HepG2 (cell line): ENCODE measurements around the gene ZMYND10. TPM values are rescaled to one million over a fixed set of nuclear protein-coding genes. Genes with fewer than 3 reads are reported as not detected.

Experiments used
- ASH2L ChIP-seq: fragments of 300-600, 200-600 bp; sonication (generic); IDR thresholded peaks from 2 replicates; pipeline ENCODE4 v1.7.0; 2017; ENCODE audit warnings: low read depth, mild to moderate bottlenecking, moderate library complexity, mixed read lengths, low read length; ENCODE audit not compliant: insufficient read length
- CREM ChIP-seq, 2 experiments: sonication (generic) in 1 of 2; formaldehyde crosslinking in 1 of 2; IDR thresholded peaks; 2 replicates each; pipeline versions ENCODE4 v1.4.0 to v1.6.1; 2016 to 2020; ENCODE audit warnings: antibody characterized with exemption in 1 of 2, mild to moderate bottlenecking in 1 of 2, missing genetic modification reagents in 1 of 2
- GABPB1 ChIP-seq: IDR thresholded peaks from 2 replicates; pipeline ENCODE4 v1.6.1; 2016; ENCODE audit warnings: mild to moderate bottlenecking, missing genetic modification reagents, moderate library complexity, missing compliant biosample characterization
- KAT7 ChIP-seq: IDR thresholded peaks from 2 replicates; pipeline ENCODE4 v1.6.1; 2018; ENCODE audit warnings: borderline replicate concordance, missing compliant biosample characterization
- KLF6 ChIP-seq: IDR thresholded peaks from 2 replicates; pipeline ENCODE4 v1.8.0; 2016; ENCODE audit warnings: missing biosample characterization, missing genetic modification reagents
- MED8 ChIP-seq: sonication (generic); formaldehyde crosslinking; IDR thresholded peaks from 2 replicates; pipeline ENCODE4 v1.8.1; 2023; ENCODE audit warnings: mild to moderate bottlenecking, missing genetic modification reagents; ENCODE audit not compliant: insufficient replicate concordance
- NAIF1 ChIP-seq: sonication (generic); formaldehyde crosslinking; IDR thresholded peaks from 2 replicates; pipeline ENCODE4 v1.5.0; 2020; ENCODE audit warnings: mild to moderate bottlenecking, missing genetic modification reagents, borderline replicate concordance
- SNRNP70 ChIP-seq: fragments of 200-400 bp; formaldehyde crosslinking; IDR thresholded peaks from 2 replicates; pipeline ENCODE4 v1.6.1; 2017; ENCODE audit warnings: mild to moderate bottlenecking, low read depth, low read length, moderate library complexity
- XBP1 ChIP-seq: sonication (generic); formaldehyde crosslinking; IDR thresholded peaks from 2 replicates; pipeline ENCODE4 v1.5.0; 2020; ENCODE audit warnings: missing genetic modification reagents
- ZFP36 ChIP-seq: fragments of 150-350 bp; IDR thresholded peaks from 2 replicates; pipeline ENCODE4 v1.6.1; 2018; ENCODE audit warnings: borderline replicate concordance, low read length, low read depth; ENCODE audit not compliant: partially characterized antibody
- ZNF10 ChIP-seq: sonication (generic); formaldehyde crosslinking; IDR thresholded peaks from 2 replicates; pipeline ENCODE4 v1.4.0; 2020; ENCODE audit warnings: mild to moderate bottlenecking, low read depth, missing genetic modification reagents, borderline replicate concordance
- ZNF207 ChIP-seq: fragments of 450-650 bp; IDR thresholded peaks from 2 replicates; pipeline ENCODE4 v1.6.1; 2016; ENCODE audit warnings: antibody characterized with exemption, borderline replicate concordance
- ZNF225 ChIP-seq: sonication (generic); formaldehyde crosslinking; IDR thresholded peaks from 2 replicates; pipeline ENCODE4 v1.4.0; 2020; ENCODE audit warnings: mild to moderate bottlenecking, missing genetic modification reagents
- ZNF335 ChIP-seq: sonication (generic); formaldehyde crosslinking; IDR thresholded peaks from 2 replicates; pipeline ENCODE4 v1.4.0; 2020; ENCODE audit warnings: missing genetic modification reagents
- ZNF562 ChIP-seq: sonication (generic); formaldehyde crosslinking; IDR thresholded peaks from 2 replicates; pipeline ENCODE4 v1.8.0; 2022; ENCODE audit warnings: missing genetic modification reagents, borderline replicate concordance
- ZNF589 ChIP-seq: sonication (generic); formaldehyde crosslinking; conservative IDR thresholded peaks from 2 replicates; pipeline ENCODE4 v1.8.0; 2022; ENCODE audit warnings: mild to moderate bottlenecking, moderate library complexity, missing genetic modification reagents
- polyA plus RNA-seq, 8 experiments: library from polyadenylated mRNA; depleted of rRNA in 3 of 8; stranded (reverse) in 7 of 8; unstranded in 1 of 8; fragments of >200 nt; fragmentation: Illumina TruSeq in 4 of 8; extraction: Trizol in 4 of 8; gene quantifications; 2 replicates each; pipeline versions ENCODE4 v1.2.1 to v1.2.3, GENCODE V29; 2011 to 2016; ENCODE audit warnings: low read depth in 4 of 8, missing spikeins in 1 of 8, mixed read lengths in 1 of 8; ENCODE audit not compliant: insufficient read depth in 1 of 8
- total RNA-seq, 5 experiments: library from RNA; depleted of rRNA; stranded (reverse); fragments of >200 nt; fragmentation: Illumina TruSeq; extraction: Trizol; gene quantifications; 2 replicates each; pipeline ENCODE4 v1.2.3, GENCODE V29; 2016; ENCODE audit warnings: low read depth in 1 of 5
- TF ChIP-seq, protein P1 (sequence below): sonication (generic); formaldehyde crosslinking; IDR thresholded peaks from 2 replicates; pipeline ENCODE4 v1.4.0; 2020; ENCODE audit warnings: missing genetic modification reagents, borderline replicate concordance
- TF ChIP-seq, protein P2 (sequence below): sonication (generic); formaldehyde crosslinking; IDR thresholded peaks from 2 replicates; pipeline ENCODE4 v1.4.0; 2020; ENCODE audit warnings: missing genetic modification reagents
- TF ChIP-seq, protein P3 (sequence below): sonication (generic); formaldehyde crosslinking; IDR thresholded peaks from 2 replicates; pipeline ENCODE4 v1.4.0; 2020; ENCODE audit warnings: missing genetic modification reagents, low read depth, mild to moderate bottlenecking, borderline replicate concordance
- TF ChIP-seq, protein P4 (sequence below): sonication (generic); formaldehyde crosslinking; IDR thresholded peaks from 2 replicates; pipeline ENCODE4 v1.5.1; 2020; ENCODE audit warnings: mild to moderate bottlenecking, missing genetic modification reagents, borderline replicate concordance

The ZMYND10 gene
- total and polyA plus RNA-seq, 2 of the 13 experiments (the other 11 are each of a cell fraction or from before 2014, with no cell fraction given) = 0.60 to 0.74 TPM

DNA sequence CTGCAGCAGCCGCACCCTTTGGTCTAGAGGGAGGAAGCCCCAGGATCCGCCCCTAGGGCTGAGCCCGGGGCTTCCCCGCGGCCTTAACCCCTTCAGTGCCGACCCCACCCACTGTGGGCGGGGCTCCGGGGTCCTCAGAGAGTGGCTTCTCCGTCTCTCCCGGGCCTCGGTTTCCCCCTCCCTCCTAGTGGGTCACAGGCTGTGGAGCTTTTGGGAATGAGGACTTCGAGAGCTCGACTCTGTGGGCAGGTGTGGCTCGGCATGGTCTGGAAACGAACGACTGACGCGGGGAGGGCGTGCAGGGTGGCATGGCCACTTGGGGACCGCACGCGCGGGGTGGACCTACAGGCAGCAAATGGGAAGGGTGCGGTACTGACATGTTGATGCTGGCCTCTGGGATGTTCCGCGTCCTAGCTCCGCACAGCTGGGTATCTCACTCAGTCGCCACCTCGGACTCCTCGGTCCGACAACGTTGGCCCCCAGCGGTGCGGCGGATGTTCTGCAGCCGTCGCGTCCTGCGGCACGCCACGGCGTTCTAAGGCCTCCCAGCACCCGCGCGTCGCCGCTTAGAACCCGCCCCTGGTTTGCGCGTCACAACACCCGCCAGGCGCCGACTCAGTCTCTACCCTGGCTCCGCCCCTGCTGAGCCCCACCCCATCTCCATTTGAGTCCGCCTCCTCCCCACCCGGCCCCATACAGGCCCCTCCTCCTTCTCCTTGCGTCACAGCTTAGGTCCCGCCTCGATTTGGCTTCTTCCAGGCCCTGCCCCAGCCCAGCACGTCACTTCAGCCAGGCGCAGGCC is 46.5 kb downstream of the ZMYND10 start, which contains the start of the genes HYAL3 and NAA80 (continued):
- TF ChIP-seq NAIF1 (CRISPR knock-in tag) (no peak), ZNF225 (CRISPR knock-in tag) (no peak), XBP1 (CRISPR knock-in tag) (no peak), ZNF562 (no peak), ZFP36 (no peak), ZNF335 (CRISPR knock-in tag) (peak; percentile 84), ASH2L (peak; percentile 65), ZNF10 (0 out of 2 replicates have a peak, but pooled peaks have one; percentile 66), SNRNP70 (no peak), GABPB1 (CRISPR knock-in tag) (peak; percentile 81), KAT7 (no peak), ZNF589 (CRISPR knock-in tag) (peak; percentile 6; the same call in 1 of the 2 replicates), CREM (IDR thresholded peaks at IDR 0.05) (no peak), CREM (CRISPR knock-in tag; IDR thresholded peaks at IDR 0.05) (no peak), KLF6 (no peak; the same call in 1 of the 2 replicates), ZNF207 (no peak), MED8 (CRISPR knock-in tag) (no peak)
- TF ChIP-seq, protein P1, sequence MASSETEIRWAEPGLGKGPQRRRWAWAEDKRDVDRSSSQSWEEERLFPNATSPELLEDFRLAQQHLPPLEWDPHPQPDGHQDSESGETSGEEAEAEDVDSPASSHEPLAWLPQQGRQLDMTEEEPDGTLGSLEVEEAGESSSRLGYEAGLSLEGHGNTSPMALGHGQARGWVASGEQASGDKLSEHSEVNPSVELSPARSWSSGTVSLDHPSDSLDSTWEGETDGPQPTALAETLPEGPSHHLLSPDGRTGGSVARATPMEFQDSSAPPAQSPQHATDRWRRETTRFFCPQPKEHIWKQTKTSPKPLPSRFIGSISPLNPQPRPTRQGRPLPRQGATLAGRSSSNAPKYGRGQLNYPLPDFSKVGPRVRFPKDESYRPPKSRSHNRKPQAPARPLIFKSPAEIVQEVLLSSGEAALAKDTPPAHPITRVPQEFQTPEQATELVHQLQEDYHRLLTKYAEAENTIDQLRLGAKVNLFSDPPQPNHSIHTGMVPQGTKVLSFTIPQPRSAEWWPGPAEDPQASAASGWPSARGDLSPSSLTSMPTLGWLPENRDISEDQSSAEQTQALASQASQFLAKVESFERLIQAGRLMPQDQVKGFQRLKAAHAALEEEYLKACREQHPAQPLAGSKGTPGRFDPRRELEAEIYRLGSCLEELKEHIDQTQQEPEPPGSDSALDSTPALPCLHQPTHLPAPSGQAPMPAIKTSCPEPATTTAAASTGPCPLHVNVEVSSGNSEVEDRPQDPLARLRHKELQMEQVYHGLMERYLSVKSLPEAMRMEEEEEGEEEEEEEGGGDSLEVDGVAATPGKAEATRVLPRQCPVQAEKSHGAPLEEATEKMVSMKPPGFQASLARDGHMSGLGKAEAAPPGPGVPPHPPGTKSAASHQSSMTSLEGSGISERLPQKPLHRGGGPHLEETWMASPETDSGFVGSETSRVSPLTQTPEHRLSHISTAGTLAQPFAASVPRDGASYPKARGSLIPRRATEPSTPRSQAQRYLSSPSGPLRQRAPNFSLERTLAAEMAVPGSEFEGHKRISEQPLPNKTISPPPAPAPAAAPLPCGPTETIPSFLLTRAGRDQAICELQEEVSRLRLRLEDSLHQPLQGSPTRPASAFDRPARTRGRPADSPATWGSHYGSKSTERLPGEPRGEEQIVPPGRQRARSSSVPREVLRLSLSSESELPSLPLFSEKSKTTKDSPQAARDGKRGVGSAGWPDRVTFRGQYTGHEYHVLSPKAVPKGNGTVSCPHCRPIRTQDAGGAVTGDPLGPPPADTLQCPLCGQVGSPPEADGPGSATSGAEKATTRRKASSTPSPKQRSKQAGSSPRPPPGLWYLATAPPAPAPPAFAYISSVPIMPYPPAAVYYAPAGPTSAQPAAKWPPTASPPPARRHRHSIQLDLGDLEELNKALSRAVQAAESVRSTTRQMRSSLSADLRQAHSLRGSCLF = no peak
- TF ChIP-seq, protein P2, sequence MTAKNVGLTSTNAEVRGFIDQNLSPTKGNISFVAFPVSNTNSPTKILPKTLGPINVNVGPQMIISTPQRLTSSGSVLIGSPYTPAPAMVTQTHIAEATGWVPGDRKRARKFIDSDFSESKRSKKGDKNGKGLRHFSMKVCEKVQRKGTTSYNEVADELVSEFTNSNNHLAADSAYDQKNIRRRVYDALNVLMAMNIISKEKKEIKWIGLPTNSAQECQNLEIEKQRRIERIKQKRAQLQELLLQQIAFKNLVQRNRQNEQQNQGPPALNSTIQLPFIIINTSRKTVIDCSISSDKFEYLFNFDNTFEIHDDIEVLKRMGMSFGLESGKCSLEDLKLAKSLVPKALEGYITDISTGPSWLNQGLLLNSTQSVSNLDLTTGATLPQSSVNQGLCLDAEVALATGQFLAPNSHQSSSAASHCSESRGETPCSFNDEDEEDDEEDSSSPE (CRISPR knock-in tag) = peak; percentile 33; the same call in 1 of the 2 replicates
- TF ChIP-seq, protein P3, sequence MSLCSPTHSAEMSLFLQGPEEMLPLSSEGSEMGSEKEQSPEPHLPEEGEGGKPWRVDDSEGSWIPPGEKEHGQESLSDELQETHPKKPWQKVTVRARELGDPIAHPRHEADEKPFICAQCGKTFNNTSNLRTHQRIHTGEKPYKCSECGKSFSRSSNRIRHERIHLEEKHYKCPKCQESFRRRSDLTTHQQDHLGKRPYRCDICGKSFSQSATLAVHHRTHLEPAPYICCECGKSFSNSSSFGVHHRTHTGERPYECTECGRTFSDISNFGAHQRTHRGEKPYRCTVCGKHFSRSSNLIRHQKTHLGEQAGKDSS (CRISPR knock-in tag) = no peak
- TF ChIP-seq, protein P4, sequence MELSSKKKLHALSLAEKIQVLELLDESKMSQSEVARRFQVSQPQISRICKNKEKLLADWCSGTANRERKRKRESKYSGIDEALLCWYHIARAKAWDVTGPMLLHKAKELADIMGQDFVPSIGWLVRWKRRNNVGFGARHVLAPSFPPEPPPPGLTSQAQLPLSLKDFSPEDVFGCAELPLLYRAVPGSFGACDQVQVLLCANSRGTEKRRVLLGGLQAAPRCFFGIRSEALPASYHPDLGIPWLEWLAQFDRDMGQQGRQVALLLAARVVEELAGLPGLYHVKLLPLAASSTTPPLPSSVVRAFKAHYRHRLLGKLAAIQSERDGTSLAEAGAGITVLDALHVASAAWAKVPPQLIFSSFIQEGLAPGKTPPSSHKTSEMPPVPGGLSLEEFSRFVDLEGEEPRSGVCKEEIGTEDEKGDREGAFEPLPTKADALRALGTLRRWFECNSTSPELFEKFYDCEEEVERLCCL = no peak
